GM19455 (cell line): ENCODE data around the gene L3MBTL2.

Experiments
- ATAC-seq: cut with Tn5 transposase; IDR thresholded peaks from one replicate; pipeline ENCODE4 v1.9.1; 2021; ENCODE audit not compliant: unreplicated experiment

Gene L3MBTL2

DNA sequence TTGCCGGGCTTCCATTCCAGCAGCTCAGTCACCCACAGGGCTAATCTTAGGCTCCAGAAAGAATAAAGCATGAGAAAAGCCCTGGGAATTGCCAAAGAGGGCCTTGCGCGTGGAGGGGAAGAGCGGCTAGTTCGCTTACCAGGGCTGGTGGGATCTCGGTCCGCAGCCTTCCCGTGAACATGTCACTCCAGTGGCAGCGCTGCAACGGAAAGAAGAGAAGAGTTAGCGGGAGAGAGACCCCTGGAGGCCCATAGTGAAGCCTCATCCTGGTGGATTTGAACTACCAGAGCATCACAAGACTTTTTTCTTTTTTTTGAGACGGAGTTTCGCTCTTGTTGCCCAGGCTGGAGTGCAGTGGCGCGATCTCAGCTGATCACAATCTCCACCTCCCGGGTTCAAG lies 62.8 kb downstream of the L3MBTL2 start:
- no peak for ATAC-seq

DNA sequence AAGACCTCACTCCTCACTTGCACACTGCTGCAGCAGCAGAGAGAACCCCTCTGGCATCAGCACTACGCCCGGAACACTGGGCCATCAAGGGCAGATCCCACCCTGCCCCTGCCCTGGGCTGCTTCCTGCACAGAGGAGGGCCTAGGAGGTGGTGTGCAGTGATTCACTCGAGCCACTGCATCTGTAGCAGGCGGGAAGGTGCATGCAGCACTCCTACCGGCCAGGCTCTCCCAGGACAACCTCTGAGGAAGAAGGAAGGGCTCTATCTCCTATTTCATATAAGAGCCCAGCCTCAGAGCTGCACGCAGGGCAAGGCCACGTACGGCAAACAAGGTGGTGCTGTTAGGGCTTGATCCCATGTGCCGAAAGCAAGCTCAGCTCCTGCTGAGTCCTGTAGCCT lies 66.7 kb downstream of the L3MBTL2 start:
- ATAC-seq: no peak

DNA sequence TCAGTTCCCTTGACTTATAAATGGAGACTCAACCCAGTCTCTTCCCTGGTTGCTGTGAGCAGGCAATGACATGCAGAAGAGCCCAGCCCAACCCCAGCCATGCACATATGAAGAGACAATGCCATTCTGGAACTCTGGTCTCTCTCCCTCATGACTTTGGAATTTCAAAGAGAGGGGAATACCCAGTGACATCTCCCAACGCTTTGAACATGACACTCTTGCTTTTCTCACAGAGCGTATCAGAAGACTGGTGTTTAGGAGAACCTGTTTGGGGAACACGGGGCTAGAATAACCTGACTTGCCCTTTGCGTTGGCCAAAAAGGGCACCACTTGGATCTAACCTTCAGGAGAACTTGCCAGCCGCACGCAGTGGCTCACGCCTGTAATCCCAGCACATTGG lies 68.0 kb downstream of the L3MBTL2 start:
- no peak for ATAC-seq

DNA sequence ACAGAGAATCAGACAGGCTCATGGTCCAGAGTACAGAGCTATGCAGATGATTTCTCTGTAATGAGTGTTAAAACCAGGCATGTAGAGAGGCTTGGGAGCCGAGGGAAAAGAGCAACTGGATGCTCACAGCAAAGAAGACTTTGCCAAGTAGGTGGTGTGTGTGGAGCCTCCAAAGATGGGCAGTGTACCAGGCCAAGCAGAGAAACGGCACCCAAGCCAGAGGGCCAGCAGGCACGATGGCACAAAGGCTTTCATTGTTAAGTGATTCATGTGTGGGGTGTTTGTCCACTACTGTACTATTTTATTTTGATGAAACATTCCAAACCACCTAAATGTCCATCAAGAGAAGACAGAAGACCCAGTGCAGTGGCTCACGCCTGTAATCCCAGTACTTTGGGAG lies 69.7 kb downstream of the L3MBTL2 start:
- no peak for ATAC-seq

DNA sequence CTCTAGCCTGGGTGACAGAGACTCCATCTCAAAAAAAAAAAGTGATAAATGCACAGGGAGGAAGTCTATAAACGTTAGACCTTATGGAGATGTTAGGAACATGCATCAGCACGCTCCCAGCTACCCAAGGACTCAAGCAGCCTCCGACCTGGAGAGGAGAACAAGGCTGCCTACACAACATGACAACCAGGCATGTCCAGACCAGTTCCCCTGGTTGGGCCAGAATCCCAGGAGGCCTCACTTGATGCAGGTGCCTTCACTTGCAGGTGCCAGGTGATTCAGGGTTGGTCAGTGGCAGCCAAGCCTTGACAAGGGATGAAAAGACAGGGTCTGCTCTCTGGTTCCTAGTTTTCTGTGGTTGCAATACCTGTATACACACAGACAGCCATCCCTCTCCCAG lies 75.0 kb downstream of the L3MBTL2 start:
- ATAC-seq: no peak

DNA sequence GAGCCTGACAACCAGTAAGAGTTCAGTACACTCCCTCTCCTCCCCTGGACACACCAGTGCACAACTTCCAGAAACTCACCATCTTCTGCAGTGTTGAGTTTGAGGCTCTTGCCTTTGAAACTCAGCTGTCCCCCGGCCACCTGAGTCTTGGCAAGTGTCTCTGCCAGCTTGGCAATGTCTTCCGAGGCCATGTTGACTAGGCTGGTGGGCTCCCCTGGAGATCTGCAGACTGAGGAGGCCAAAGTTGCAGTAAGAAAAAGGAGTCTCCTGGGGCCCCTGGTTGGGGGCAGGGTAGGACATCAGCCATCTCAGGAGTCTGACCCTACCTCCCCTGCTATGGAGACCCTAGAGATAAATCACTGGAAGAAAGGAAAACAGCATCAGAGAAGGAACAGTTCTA lies 75.7 kb downstream of the L3MBTL2 start:
- ATAC-seq: no peak
